GM23248 (cell line): ENCODE measurements around the gene NFIC. TPM values are rescaled to one million over a fixed set of nuclear protein-coding genes. Genes with fewer than 3 reads are reported as not detected.

ENCODE experiments used
- DNase-seq: peaks from one replicate; pipeline ENCODE4 v3.0.0-alpha.2; 2015
- H2AFZ ChIP-seq: fragments of 200-600 bp; sonication (generic); 2 replicates; pipeline ENCODE4 v1.6.1; 2016; ENCODE audit warnings: antibody characterized with exemption
- H3F3A ChIP-seq: fragments of 200-600 bp; sonication (generic); 2 replicates; pipeline ENCODE4 v1.6.1; 2016; ENCODE audit warnings: mild to moderate bottlenecking, antibody characterized with exemption, mixed run types; ENCODE audit not compliant: insufficient read depth
- H3K27ac ChIP-seq: fragments of 200-600 bp; sonication (generic); 2 replicates; pipeline ENCODE4 v1.5.1; 2016; ENCODE audit warnings: mild to moderate bottlenecking
- H3K27me3 ChIP-seq: fragments of 200-600 bp; sonication (generic); replicated peaks from 2 replicates; pipeline ENCODE4 v1.6.1; 2016; ENCODE audit warnings: mild to moderate bottlenecking; ENCODE audit not compliant: insufficient read depth
- H3K36me3 ChIP-seq: fragments of 200-600 bp; sonication (generic); 2 replicates; pipeline ENCODE4 v1.6.1; 2016; ENCODE audit warnings: low read depth, mild to moderate bottlenecking
- H3K4me1 ChIP-seq: fragments of 200-600 bp; sonication (generic); 2 replicates; pipeline ENCODE4 v1.6.1; 2016; ENCODE audit warnings: mild to moderate bottlenecking; ENCODE audit not compliant: insufficient read depth
- H3K4me2 ChIP-seq: fragments of 200-600 bp; sonication (generic); one replicate; pipeline ENCODE4 v1.6.1; 2016; ENCODE audit warnings: mild to moderate bottlenecking; ENCODE audit not compliant: unreplicated experiment
- H3K4me3 ChIP-seq: fragments of 200-600 bp; sonication (generic); 2 replicates; pipeline ENCODE4 v1.5.1; 2016; ENCODE audit warnings: mild to moderate bottlenecking
- H3K79me2 ChIP-seq: fragments of 200-600 bp; sonication (generic); 2 replicates; pipeline ENCODE4 v1.6.1; 2016; ENCODE audit warnings: mild to moderate bottlenecking; ENCODE audit not compliant: insufficient read depth
- H3K9ac ChIP-seq: fragments of 200-600 bp; sonication (generic); 2 replicates; pipeline ENCODE4 v1.6.1; 2016; ENCODE audit warnings: mild to moderate bottlenecking
- H3K9me2 ChIP-seq: fragments of 200-600 bp; sonication (generic); 2 replicates; pipeline ENCODE4 v1.6.1; 2016; ENCODE audit warnings: mixed run types, mild to moderate bottlenecking, moderate library complexity; ENCODE audit not compliant: insufficient read depth
- H3K9me3 ChIP-seq: fragments of 200-600 bp; sonication (generic); one replicate; pipeline ENCODE4 v1.6.1; 2017; ENCODE audit warnings: low read depth
- H4K20me1 ChIP-seq: fragments of 200-600 bp; sonication (generic); 2 replicates; pipeline ENCODE4 v1.6.0; 2016; ENCODE audit not compliant: insufficient read depth
- EZH2 ChIP-seq: fragments of 200-600 bp; sonication (generic); IDR thresholded peaks from 2 replicates; pipeline ENCODE4 v1.6.1; 2018; ENCODE audit warnings: antibody characterized with exemption, mild to moderate bottlenecking; ENCODE audit not compliant: insufficient read depth, poor library complexity, severe bottlenecking
- EZH2phosphoT487 ChIP-seq: fragments of 200-600 bp; sonication (generic); IDR thresholded peaks from 2 replicates; pipeline ENCODE4 v1.6.1; 2018; ENCODE audit warnings: antibody characterized with exemption, moderate library complexity, mild to moderate bottlenecking, low read depth; ENCODE audit not compliant: insufficient read depth
- WGBS, 2 experiments: methylation state at CpG; one replicate each; pipeline ENCODE4 v1.1.6; 2015 to 2017; ENCODE audit warnings: low lambda C conversion rate in 2 of 2, low coverage in 1 of 2; ENCODE audit errors: missing lambda C conversion rate in 2 of 2; 5-methylcytosine and 5-hydroxymethylcytosine counted together
- in situ Hi-C: fragments of 300-500 bp; cut with MboI; formaldehyde crosslinking; loops from 2 replicates; pipeline ENCODE4 v1.15.0; 2020
- polyA plus RNA-seq: library from polyadenylated mRNA; unstranded; fragments of >200 nt; fragmentation: Nextera tagmentation; extraction: Ambion mirVana; gene quantifications from 2 replicates; pipeline ENCODE4 v1.2.1, GENCODE V29; 2016
- total RNA-seq: library from RNA; depleted of rRNA; stranded (reverse); fragments of >200 nt; shearing (Covaris generic); gene quantifications from 2 replicates; pipeline ENCODE4 v1.2.3, GENCODE V29; 2014

The NFIC gene
- total and polyA plus RNA-seq, 2 experiments from 2014 or later, result 50.4 to 108 TPM

DNA sequence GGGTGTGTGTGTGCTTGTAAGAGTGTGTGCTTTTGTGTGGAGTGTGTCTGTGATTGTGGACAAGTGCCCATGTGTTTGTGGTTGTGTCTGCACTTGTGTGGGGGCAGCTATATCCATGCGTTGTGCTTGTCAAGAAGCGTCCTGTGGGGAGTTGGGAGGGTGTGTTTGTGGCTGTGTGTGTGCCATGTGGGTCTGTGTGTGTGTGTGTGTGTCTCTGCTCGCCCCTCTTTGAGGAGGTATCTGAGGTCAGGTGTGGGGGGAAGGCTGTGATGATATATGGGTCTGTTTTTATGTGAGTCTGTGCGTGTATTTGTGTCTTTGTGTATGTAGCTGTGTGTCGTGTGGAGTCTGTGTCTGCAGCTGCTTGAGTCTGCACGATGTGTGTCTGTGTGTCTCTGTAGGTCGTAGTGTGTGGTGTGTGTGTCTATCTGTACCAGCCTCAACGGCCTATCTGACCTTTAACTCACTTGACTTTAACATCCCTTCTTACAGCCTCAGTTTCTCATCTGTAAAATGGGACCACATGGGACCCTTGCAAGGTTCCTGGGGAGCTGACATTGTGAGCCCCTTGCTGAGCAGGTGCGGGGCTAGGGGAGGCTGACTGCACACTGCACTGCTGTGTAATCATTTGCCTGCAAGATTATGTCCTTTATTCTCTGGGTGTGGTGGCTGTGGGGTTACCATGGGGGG is 4.0 kb upstream of the NFIC start:
- DNase-seq, result no peak
- WGBS, 2 experiments, result 65 to 66% methylated on average over 9 of the region's 9 CpGs
- H3K36me3 ChIP-seq, result no peaks in the 10 kb centered on the region
- no peaks in the 10 kb centered on the region for H4K20me1 ChIP-seq
- in situ Hi-C loops, result no loop called here
- no peak overlapping the region for H3K9ac ChIP-seq
- peaks cover 8% of the 10 kb centered on the region for H3K4me1 ChIP-seq
- H3K4me3 ChIP-seq, result no peak overlapping the region
- H3K27me3 ChIP-seq, result no peaks in the 10 kb centered on the region
- H2AFZ ChIP-seq, result no peak overlapping the region
- peaks cover 62% of the 10 kb centered on the region for H3K79me2 ChIP-seq
- H3K27ac ChIP-seq, result no peak overlapping the region
- no peaks in the 10 kb centered on the region for H3K9me2 ChIP-seq
- H3F3A ChIP-seq, result peaks cover 11% of the 10 kb centered on the region; the same call in 1 of the 2 replicates
- no peak overlapping the region for H3K4me2 ChIP-seq
- TF ChIP-seq EZH2phosphoT487, result no peak
- TF ChIP-seq EZH2, result no peak
- no peaks in the 10 kb centered on the region for H3K9me3 ChIP-seq

DNA sequence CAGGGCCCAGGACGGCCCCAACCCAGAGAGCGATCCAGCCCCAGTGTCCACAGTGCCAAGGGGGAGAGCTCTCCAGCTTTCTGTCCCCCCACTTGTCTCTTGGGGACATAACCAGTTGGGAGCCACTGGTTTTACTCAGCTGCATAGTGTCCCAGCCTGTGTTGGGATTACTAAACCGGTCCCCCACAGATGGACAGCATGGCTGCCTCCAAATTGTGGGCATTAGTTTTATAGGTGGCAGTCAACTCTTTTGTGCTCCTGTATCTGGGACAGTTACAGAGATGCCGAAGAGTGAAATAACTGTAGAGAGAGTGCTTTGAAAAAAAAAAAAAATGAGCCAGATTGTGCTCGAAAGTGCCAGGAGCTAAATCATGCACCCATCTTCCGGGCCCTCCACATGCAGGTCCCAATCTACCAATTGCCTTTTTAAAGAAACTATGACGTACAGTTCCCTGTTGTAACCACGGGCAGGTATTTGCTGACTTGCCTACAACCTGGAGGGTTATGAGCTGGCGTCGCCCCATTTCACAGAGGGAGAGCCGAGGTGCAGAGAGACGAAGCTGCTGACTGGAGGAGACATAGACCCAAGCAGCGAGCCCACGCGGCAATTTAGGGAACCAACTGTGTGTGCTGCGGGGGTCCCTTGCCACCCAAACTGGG is 2.4 kb upstream of the NFIC start:
- in situ Hi-C loops, result no loop called here
- WGBS, 2 experiments, result 69 to 75% methylated on average over 16 of the region's 16 CpGs
- H3K9me3 ChIP-seq, result no peaks in the 10 kb centered on the region
- H3F3A ChIP-seq, result peaks cover 24% of the 10 kb centered on the region
- H3K27me3 ChIP-seq, result no peaks in the 10 kb centered on the region
- H2AFZ ChIP-seq, result no peak overlapping the region
- TF ChIP-seq EZH2, result no peak
- no peak for TF ChIP-seq EZH2phosphoT487
- H3K79me2 ChIP-seq, result peaks cover 79% of the 10 kb centered on the region
- H3K27ac ChIP-seq, result no peak overlapping the region
- H3K9me2 ChIP-seq, result no peaks in the 10 kb centered on the region
- peaks cover 11% of the 10 kb centered on the region for H3K4me1 ChIP-seq
- H3K4me2 ChIP-seq, result no peak overlapping the region
- no peak overlapping the region for H3K4me3 ChIP-seq
- DNase-seq, result no peak
- no peaks in the 10 kb centered on the region for H4K20me1 ChIP-seq
- H3K9ac ChIP-seq, result no peak overlapping the region
- H3K36me3 ChIP-seq, result no peaks in the 10 kb centered on the region

DNA sequence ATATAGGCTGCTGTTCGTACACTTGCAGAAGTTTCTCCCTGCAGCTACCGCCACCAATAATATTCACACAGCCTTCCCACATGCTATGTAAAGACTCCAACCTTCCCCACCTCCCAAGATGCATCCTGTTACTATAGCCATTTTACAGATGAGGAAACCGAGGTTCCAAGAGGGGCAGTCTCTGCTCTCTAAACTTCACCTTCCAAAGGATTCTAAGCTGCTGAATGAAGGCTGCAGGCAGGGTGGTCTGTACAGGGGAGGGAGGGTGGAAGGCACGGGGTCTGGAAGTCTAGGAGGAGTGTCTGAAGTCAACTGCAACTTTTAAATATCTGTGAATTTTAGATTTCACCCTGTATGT is 1.9 kb upstream of the NFIC start:
- H3K4me3 ChIP-seq, result no peak overlapping the region
- H3K27ac ChIP-seq, result no peak overlapping the region
- no peak overlapping the region for H3K4me2 ChIP-seq
- DNase-seq, result no peak
- peaks cover 11% of the 10 kb centered on the region for H3K4me1 ChIP-seq
- no peak overlapping the region for H2AFZ ChIP-seq
- WGBS, 2 experiments, result 76 to 78% methylated on average over 4 of the region's 4 CpGs
- no peaks in the 10 kb centered on the region for H3K27me3 ChIP-seq
- in situ Hi-C loops, result no loop called here
- H3K9me3 ChIP-seq, result no peaks in the 10 kb centered on the region
- H3K36me3 ChIP-seq, result no peaks in the 10 kb centered on the region
- H3K9ac ChIP-seq, result no peak overlapping the region
- H3F3A ChIP-seq, result peaks cover 27% of the 10 kb centered on the region
- no peak for TF ChIP-seq EZH2phosphoT487
- no peak for TF ChIP-seq EZH2
- no peaks in the 10 kb centered on the region for H3K9me2 ChIP-seq
- no peaks in the 10 kb centered on the region for H4K20me1 ChIP-seq
- H3K79me2 ChIP-seq, result peaks cover 84% of the 10 kb centered on the region

DNA sequence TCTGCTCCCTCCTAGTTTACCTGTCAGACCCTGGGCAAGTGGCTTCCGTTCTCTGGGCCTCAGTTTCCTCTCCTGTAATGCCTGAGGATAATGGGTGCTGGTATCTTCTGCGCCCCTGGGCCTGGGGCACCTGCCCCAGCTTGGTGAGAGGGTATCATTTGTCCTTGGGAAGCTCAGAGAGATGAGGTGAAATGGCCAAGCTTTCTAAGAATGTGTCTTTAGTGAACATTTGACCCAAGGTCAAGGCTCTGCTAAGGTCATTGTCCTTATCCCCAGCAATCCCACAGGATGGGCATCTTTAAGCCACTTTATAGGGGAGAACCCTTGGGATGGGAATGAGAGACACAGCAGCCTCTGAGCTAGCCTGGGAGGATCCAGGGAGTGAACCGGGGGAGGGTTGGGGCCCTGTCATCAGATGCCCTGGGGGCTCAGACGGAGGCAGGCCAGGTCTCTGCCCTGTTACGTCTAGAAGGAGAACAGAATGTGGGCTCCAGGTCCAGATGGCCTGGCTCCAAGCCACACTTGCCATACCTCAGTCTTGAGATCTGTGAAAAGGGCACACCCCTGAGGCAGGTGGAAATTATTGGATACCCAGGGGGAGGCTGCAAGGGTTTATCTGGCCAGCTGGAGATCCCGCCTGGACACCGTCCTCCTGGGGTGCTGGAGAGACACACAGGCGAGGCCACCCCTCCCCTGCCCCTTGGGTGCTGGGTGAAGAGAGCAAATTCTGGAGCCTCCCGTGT is 1.1 kb upstream of the NFIC start:
- 23 to 30% methylated on average over 8 to 9 of the region's 9 CpGs for WGBS, 2 experiments
- peak overlapping the region; percentile 85 for H3K4me2 ChIP-seq
- peaks cover 16% of the 10 kb centered on the region for H3K4me1 ChIP-seq
- peaks cover 91% of the 10 kb centered on the region for H3K79me2 ChIP-seq
- H3K9ac ChIP-seq, result peak overlapping the region; percentile 95
- TF ChIP-seq EZH2 (no peak), EZH2phosphoT487 (no peak)
- H3K9me2 ChIP-seq, result no peaks in the 10 kb centered on the region
- in situ Hi-C loops, result no loop called here
- peak; percentile 62 for DNase-seq
- peak overlapping the region; percentile 82 for H3K27ac ChIP-seq
- H3K9me3 ChIP-seq, result no peaks in the 10 kb centered on the region
- H4K20me1 ChIP-seq, result no peaks in the 10 kb centered on the region
- H2AFZ ChIP-seq, result no peak overlapping the region
- H3K36me3 ChIP-seq, result no peaks in the 10 kb centered on the region
- peaks cover 27% of the 10 kb centered on the region for H3F3A ChIP-seq
- H3K4me3 ChIP-seq, result peak overlapping the region; percentile 91
- H3K27me3 ChIP-seq, result no peaks in the 10 kb centered on the region
